Muscle layer of colon (tissue), 2 donors: ENCODE measurements around the gene HCN4.

Experiments
- H3K27ac ChIP-seq: one replicate; pipeline ENCODE4 v1.7.0; 2013; ENCODE audit warnings: low read depth, mild to moderate bottlenecking, low read length, moderate library complexity
- H3K27me3 ChIP-seq, 2 donors: one replicate each; pipeline ENCODE4 v1.7.0; 2013; ENCODE audit warnings: low read length in 2 of 2, mild to moderate bottlenecking in 2 of 2; ENCODE audit not compliant: insufficient read depth in 2 of 2, control insufficient read depth in 1 of 2
- H3K36me3 ChIP-seq: one replicate; pipeline ENCODE4 v1.7.0; 2013; ENCODE audit warnings: mild to moderate bottlenecking, low read length; ENCODE audit not compliant: insufficient read depth
- H3K4me1 ChIP-seq: one replicate; pipeline ENCODE4 v1.7.0; 2013; ENCODE audit warnings: mild to moderate bottlenecking, low read length; ENCODE audit not compliant: insufficient read depth
- H3K4me3 ChIP-seq, 2 donors: one replicate each; pipeline ENCODE4 v1.7.0; 2013; ENCODE audit warnings: low read length in 2 of 2, low read depth in 1 of 2, mild to moderate bottlenecking in 1 of 2, moderate library complexity in 1 of 2
- H3K9ac ChIP-seq: one replicate; pipeline ENCODE4 v1.7.0; 2013; ENCODE audit warnings: low read length
- H3K9me3 ChIP-seq: one replicate; pipeline ENCODE4 v1.7.0; 2013; ENCODE audit warnings: mild to moderate bottlenecking, low read length
- donor health status: abdominal sarcoma.
- donor health status: Adenocarcinoma of cecum.

Gene HCN4

GRCh38 chr15:73375755-73376305 lies 7.1 kb upstream of the HCN4 start:
- no peak overlapping the region for H3K4me3 ChIP-seq
- peaks cover 4 to 14% of the 10 kb centered on the region in 2 donors for H3K27me3 ChIP-seq
- no peak overlapping the region for H3K9ac ChIP-seq
- no peaks in the 10 kb centered on the region for H3K36me3 ChIP-seq
- H3K4me1 ChIP-seq: no peaks in the 10 kb centered on the region
- no peaks in the 10 kb centered on the region for H3K9me3 ChIP-seq
- no peak overlapping the region for H3K27ac ChIP-seq

GRCh38 chr15:73375012-73375411 lies 6.3 kb upstream of the HCN4 start:
- H3K9ac ChIP-seq: no peak overlapping the region
- H3K27ac ChIP-seq: no peak overlapping the region
- no peaks in the 10 kb centered on the region for H3K9me3 ChIP-seq
- H3K4me3 ChIP-seq: no peak overlapping the region
- H3K27me3 ChIP-seq: peaks cover 4 to 22% of the 10 kb centered on the region in 2 donors
- H3K4me1 ChIP-seq: no peaks in the 10 kb centered on the region
- H3K36me3 ChIP-seq: no peaks in the 10 kb centered on the region

GRCh38 chr15:73374604-73375003 lies 5.8 kb upstream of the HCN4 start:
- H3K27me3 ChIP-seq: peaks cover under 1 to 26% of the 10 kb centered on the region in 2 donors
- no peaks in the 10 kb centered on the region for H3K4me1 ChIP-seq
- H3K4me3 ChIP-seq: no peak overlapping the region
- H3K9me3 ChIP-seq: no peaks in the 10 kb centered on the region
- no peaks in the 10 kb centered on the region for H3K36me3 ChIP-seq
- H3K9ac ChIP-seq: no peak overlapping the region
- H3K27ac ChIP-seq: no peak overlapping the region

GRCh38 chr15:73373221-73373620 lies 4.5 kb upstream of the HCN4 start:
- Histone ChIP-seq H3K4me1 (no peaks in the 10 kb centered on the region), H3K4me3 (no peak overlapping the region), H3K9ac (no peak overlapping the region), H3K27ac (no peak overlapping the region), H3K27me3 (peaks cover 0 to 40% of the 10 kb centered on the region in 2 donors), H3K9me3 (no peaks in the 10 kb centered on the region), H3K36me3 (no peaks in the 10 kb centered on the region)

- no peak overlapping the region for H3K9ac ChIP-seq
- H3K27ac ChIP-seq: no peak overlapping the region
- no peak overlapping the region for H3K4me3 ChIP-seq
- no peaks in the 10 kb centered on the region for H3K4me1 ChIP-seq
- no peaks in the 10 kb centered on the region for H3K9me3 ChIP-seq
- peaks cover 3 to 51% of the 10 kb centered on the region in 2 donors for H3K27me3 ChIP-seq
- no peaks in the 10 kb centered on the region for H3K36me3 ChIP-seq
These were observed 3.1 kb upstream of the HCN4 start for GRCh38 chr15:73371812-73372211.

GRCh38 chr15:73370151-73370550 lies 1.4 kb upstream of the HCN4 start:
- Histone ChIP-seq H3K27ac (no peak overlapping the region), H3K4me1 (no peaks in the 10 kb centered on the region), H3K4me3 (no peak overlapping the region), H3K9me3 (no peaks in the 10 kb centered on the region), H3K9ac (no peak overlapping the region), H3K27me3 (peaks cover 19 to 68% of the 10 kb centered on the region in 2 donors), H3K36me3 (no peaks in the 10 kb centered on the region)

- peaks cover 22 to 71% of the 10 kb centered on the region in 2 donors for H3K27me3 ChIP-seq
- no peak overlapping the region for H3K9ac ChIP-seq
- no peaks in the 10 kb centered on the region for H3K4me1 ChIP-seq
- no peak overlapping the region for H3K4me3 ChIP-seq
- no peak overlapping the region for H3K27ac ChIP-seq
- no peaks in the 10 kb centered on the region for H3K9me3 ChIP-seq
- H3K36me3 ChIP-seq: no peaks in the 10 kb centered on the region
These were observed 466 bp upstream of the HCN4 start for GRCh38 chr15:73369154-73369694.

GRCh38 chr15:73367624-73368300 lies 996 bp downstream of the HCN4 start:
- no peaks in the 10 kb centered on the region for H3K9me3 ChIP-seq
- H3K4me1 ChIP-seq: no peaks in the 10 kb centered on the region
- no peaks in the 10 kb centered on the region for H3K36me3 ChIP-seq
- peaks cover 22 to 69% of the 10 kb centered on the region in 2 donors for H3K27me3 ChIP-seq
- no peak overlapping the region for H3K9ac ChIP-seq
- H3K27ac ChIP-seq: no peak overlapping the region
- peak overlapping the region in 1 of 2 donors; percentile 42 for H3K4me3 ChIP-seq

- no peak overlapping the region for H3K9ac ChIP-seq
- peaks cover 22 to 69% of the 10 kb centered on the region in 2 donors for H3K27me3 ChIP-seq
- H3K4me1 ChIP-seq: no peaks in the 10 kb centered on the region
- H3K9me3 ChIP-seq: no peaks in the 10 kb centered on the region
- no peak overlapping the region for H3K4me3 ChIP-seq
- H3K36me3 ChIP-seq: no peaks in the 10 kb centered on the region
- no peak overlapping the region for H3K27ac ChIP-seq
These were observed 1.8 kb downstream of the HCN4 start for GRCh38 chr15:73366766-73367623.

- Histone ChIP-seq H3K9me3 (no peaks in the 10 kb centered on the region), H3K36me3 (no peaks in the 10 kb centered on the region), H3K9ac (no peak overlapping the region), H3K4me1 (no peaks in the 10 kb centered on the region), H3K4me3 (no peak overlapping the region), H3K27ac (no peak overlapping the region), H3K27me3 (peaks cover 22 to 54% of the 10 kb centered on the region in 2 donors)
These were observed 4.7 kb downstream of the HCN4 start for GRCh38 chr15:73364070-73364469.

GRCh38 chr15:73362900-73363299 lies 5.9 kb downstream of the HCN4 start:
- H3K9me3 ChIP-seq: no peaks in the 10 kb centered on the region
- H3K9ac ChIP-seq: no peak overlapping the region
- no peak overlapping the region for H3K4me3 ChIP-seq
- H3K36me3 ChIP-seq: no peaks in the 10 kb centered on the region
- H3K27me3 ChIP-seq: peaks cover 22 to 42% of the 10 kb centered on the region in 2 donors
- H3K4me1 ChIP-seq: no peaks in the 10 kb centered on the region
- H3K27ac ChIP-seq: no peak overlapping the region
